ENCODE data around the gene WDR91. TPM values are rescaled to one million over a fixed set of nuclear protein-coding genes. Genes with fewer than 3 reads are reported as not detected.

The WDR91 gene
- total RNA-seq, 1 donor from 2014 or later = 6.8 TPM

GRCh38 chr7:135201350-135201749 is 10.0 kb downstream of the WDR91 start:
- peaks cover 40 to 77% (median 64%) of the 10 kb centered on the region in 3 donors for H3K36me3 ChIP-seq (ENCODE audit: control insufficient read depth in 3 of 3, insufficient read depth in 3 of 3, low read length in 3 of 3)
- H3K4me3 ChIP-seq (ENCODE audit: low read length in 3 of 3) = no peak overlapping the region
- peaks cover 0 to 6% (median 5%) of the 10 kb centered on the region in 3 donors for H3K4me1 ChIP-seq (ENCODE audit: control insufficient read depth in 3 of 3, insufficient read depth in 3 of 3, low read length in 3 of 3)
- H3K9ac ChIP-seq (ENCODE audit: low read depth in 1 of 3, low read length in 3 of 3) = no peak overlapping the region
- H3K27ac ChIP-seq (ENCODE audit: low read depth, low read length) = no peak overlapping the region
- no peaks in the 10 kb centered on the region for H3K27me3 ChIP-seq (ENCODE audit: control insufficient read depth in 3 of 3, insufficient read depth in 3 of 3, low read length in 3 of 3)
- H3K9me3 ChIP-seq (ENCODE audit: control insufficient read depth in 3 of 3, low read length in 3 of 3) = no peaks in the 10 kb centered on the region

DNA sequence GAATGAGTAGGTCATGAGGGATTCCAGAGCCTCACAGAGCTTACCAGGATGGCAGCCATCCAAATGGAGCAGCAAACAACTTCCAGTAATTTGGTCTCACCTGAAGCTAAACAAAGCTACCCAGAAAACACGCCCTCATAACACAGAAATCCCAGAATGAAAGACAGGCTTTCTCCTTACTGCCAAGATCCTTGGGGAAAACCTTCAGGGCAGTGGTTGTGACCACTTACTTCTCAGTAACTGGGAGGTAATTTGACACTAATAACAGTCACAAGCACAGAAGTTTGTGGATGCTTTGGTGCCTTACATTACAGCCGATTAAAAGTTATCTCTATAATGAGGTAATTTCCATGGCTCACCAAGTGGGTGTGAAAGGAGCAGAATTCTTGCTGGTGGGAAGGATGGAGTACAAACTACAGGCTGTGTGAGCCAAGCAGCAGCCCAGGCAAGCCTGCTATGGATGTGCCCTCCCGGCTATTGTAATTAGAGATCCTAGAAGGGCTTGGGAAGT is 10.4 kb downstream of the WDR91 start:
- Histone ChIP-seq H3K9ac (ENCODE audit: low read depth in 1 of 3, low read length in 3 of 3) (no peak overlapping the region), H3K4me1 (ENCODE audit: control insufficient read depth in 3 of 3, insufficient read depth in 3 of 3, low read length in 3 of 3) (peaks cover 0 to 6% (median 5%) of the 10 kb centered on the region in 3 donors), H3K27me3 (ENCODE audit: control insufficient read depth in 3 of 3, insufficient read depth in 3 of 3, low read length in 3 of 3) (no peaks in the 10 kb centered on the region), H3K36me3 (ENCODE audit: control insufficient read depth in 3 of 3, insufficient read depth in 3 of 3, low read length in 3 of 3) (peaks cover 43 to 79% (median 67%) of the 10 kb centered on the region in 3 donors), H3K4me3 (ENCODE audit: low read length in 3 of 3) (no peak overlapping the region), H3K9me3 (ENCODE audit: control insufficient read depth in 3 of 3, low read length in 3 of 3) (no peaks in the 10 kb centered on the region), H3K27ac (ENCODE audit: low read depth, low read length) (no peak overlapping the region)

GRCh38 chr7:135199439-135199838 is 11.9 kb downstream of the WDR91 start:
- no peak overlapping the region for H3K27ac ChIP-seq (ENCODE audit: low read depth, low read length)
- no peaks in the 10 kb centered on the region for H3K9me3 ChIP-seq (ENCODE audit: control insufficient read depth in 3 of 3, low read length in 3 of 3)
- H3K27me3 ChIP-seq (ENCODE audit: control insufficient read depth in 3 of 3, insufficient read depth in 3 of 3, low read length in 3 of 3) = no peaks in the 10 kb centered on the region
- no peak overlapping the region for H3K9ac ChIP-seq (ENCODE audit: low read depth in 1 of 3, low read length in 3 of 3)
- H3K36me3 ChIP-seq (ENCODE audit: control insufficient read depth in 3 of 3, insufficient read depth in 3 of 3, low read length in 3 of 3) = peaks cover 44 to 77% (median 69%) of the 10 kb centered on the region in 3 donors
- peaks cover 0 to 6% (median 5%) of the 10 kb centered on the region in 3 donors for H3K4me1 ChIP-seq (ENCODE audit: control insufficient read depth in 3 of 3, insufficient read depth in 3 of 3, low read length in 3 of 3)
- H3K4me3 ChIP-seq (ENCODE audit: low read length in 3 of 3) = no peak overlapping the region

- H3K27ac ChIP-seq (ENCODE audit: low read depth, low read length) = no peak overlapping the region
- H3K9ac ChIP-seq (ENCODE audit: low read depth in 1 of 3, low read length in 3 of 3) = no peak overlapping the region
- peaks cover 47 to 76% (median 71%) of the 10 kb centered on the region in 3 donors for H3K36me3 ChIP-seq (ENCODE audit: control insufficient read depth in 3 of 3, insufficient read depth in 3 of 3, low read length in 3 of 3)
- peaks cover 0 to 6% (median 5%) of the 10 kb centered on the region in 3 donors for H3K4me1 ChIP-seq (ENCODE audit: control insufficient read depth in 3 of 3, insufficient read depth in 3 of 3, low read length in 3 of 3)
- H3K9me3 ChIP-seq (ENCODE audit: control insufficient read depth in 3 of 3, low read length in 3 of 3) = no peaks in the 10 kb centered on the region
- H3K4me3 ChIP-seq (ENCODE audit: low read length in 3 of 3) = no peak overlapping the region
- H3K27me3 ChIP-seq (ENCODE audit: control insufficient read depth in 3 of 3, insufficient read depth in 3 of 3, low read length in 3 of 3) = no peaks in the 10 kb centered on the region
Measured at GRCh38 chr7:135197906-135198655, 13.2 kb downstream of the WDR91 start.

DNA sequence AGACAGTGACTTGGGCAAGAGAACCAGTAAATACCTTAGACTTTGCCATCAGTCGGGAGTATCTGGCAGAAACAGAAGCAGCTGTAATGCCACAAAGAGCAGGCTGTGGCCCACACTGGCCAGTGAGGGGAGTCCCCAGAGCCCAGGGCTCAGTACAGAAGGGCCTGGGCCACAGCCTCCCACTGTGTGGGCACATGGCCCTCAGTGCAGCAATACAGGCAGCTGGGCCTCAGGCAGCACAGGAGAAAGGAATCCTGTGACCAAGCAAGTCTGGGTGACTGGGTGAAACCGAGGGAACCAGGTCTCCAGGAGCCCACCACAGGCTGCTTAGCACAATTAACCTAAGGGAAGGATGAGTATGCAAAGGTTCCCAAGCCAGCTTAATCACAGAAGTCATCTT is 14.0 kb downstream of the WDR91 start:
- Histone ChIP-seq H3K27me3 (ENCODE audit: control insufficient read depth in 3 of 3, insufficient read depth in 3 of 3, low read length in 3 of 3) (no peaks in the 10 kb centered on the region), H3K9ac (ENCODE audit: low read depth in 1 of 3, low read length in 3 of 3) (no peak overlapping the region), H3K4me3 (ENCODE audit: low read length in 3 of 3) (no peak overlapping the region), H3K4me1 (ENCODE audit: control insufficient read depth in 3 of 3, insufficient read depth in 3 of 3, low read length in 3 of 3) (peaks cover 0 to 6% (median 5%) of the 10 kb centered on the region in 3 donors), H3K27ac (ENCODE audit: low read depth, low read length) (no peak overlapping the region), H3K9me3 (ENCODE audit: control insufficient read depth in 3 of 3, low read length in 3 of 3) (no peaks in the 10 kb centered on the region), H3K36me3 (ENCODE audit: control insufficient read depth in 3 of 3, insufficient read depth in 3 of 3, low read length in 3 of 3) (peaks cover 50 to 77% (median 71%) of the 10 kb centered on the region in 3 donors)

DNA sequence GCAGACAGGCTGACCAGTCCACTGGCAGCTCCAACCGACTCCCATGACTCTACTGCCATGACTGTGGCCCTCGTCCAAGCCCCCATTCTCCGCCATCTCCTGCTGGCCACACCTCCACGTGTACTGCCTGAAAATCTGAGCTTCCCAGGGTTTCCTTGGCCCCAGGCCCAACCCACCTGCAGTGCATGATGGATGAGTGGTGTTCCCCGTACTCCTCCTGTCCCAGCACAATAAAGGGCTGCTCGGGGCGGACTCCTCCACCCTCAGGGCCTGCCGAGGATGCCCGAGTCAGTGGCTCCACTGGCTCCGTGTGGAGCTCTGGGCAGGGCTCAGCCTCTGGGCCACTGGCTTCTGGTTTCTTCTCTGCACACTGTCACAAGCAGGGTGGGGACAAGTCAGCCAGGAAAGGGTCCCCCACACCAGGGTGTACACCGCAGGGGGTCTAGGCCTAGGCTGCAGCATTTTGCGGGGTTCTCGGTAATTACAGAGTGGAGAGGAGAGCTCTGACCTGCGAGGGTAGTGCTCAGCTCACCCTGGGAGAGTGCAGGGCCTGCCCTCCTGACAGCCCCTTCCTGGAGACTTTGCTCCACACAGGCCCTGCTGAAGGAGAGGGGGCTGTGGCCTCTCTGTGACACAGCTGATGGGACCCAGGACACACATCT is 15.2 kb downstream of the WDR91 start:
- Histone ChIP-seq H3K27ac (ENCODE audit: low read depth, low read length) (no peak overlapping the region), H3K9me3 (ENCODE audit: control insufficient read depth in 3 of 3, low read length in 3 of 3) (no peaks in the 10 kb centered on the region), H3K9ac (ENCODE audit: low read depth in 1 of 3, low read length in 3 of 3) (no peak overlapping the region), H3K4me3 (ENCODE audit: low read length in 3 of 3) (no peak overlapping the region), H3K36me3 (ENCODE audit: control insufficient read depth in 3 of 3, insufficient read depth in 3 of 3, low read length in 3 of 3) (peaks cover 52 to 76% (median 69%) of the 10 kb centered on the region in 3 donors), H3K27me3 (ENCODE audit: control insufficient read depth in 3 of 3, insufficient read depth in 3 of 3, low read length in 3 of 3) (no peaks in the 10 kb centered on the region), H3K4me1 (ENCODE audit: control insufficient read depth in 3 of 3, insufficient read depth in 3 of 3, low read length in 3 of 3) (peaks cover 0 to 6% (median 5%) of the 10 kb centered on the region in 3 donors)

DNA sequence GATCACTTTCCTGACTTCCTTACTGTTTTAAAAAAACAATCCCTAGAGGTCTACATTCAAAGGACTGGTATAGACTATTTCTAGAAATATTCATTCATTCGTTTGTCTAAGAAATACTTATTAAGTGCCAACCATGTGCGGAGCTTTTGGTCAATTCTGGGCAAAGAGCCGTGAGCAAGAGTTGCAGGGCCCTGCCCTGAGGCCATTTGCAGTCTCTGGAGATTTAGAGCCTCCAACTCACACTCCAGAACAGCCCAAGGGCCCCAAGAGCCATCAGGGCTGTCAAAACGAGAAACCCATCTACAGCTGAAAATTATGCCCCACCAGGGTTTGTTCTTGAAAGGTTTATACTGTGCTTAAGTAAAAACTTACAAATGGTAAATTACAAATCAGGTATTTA is 16.2 kb downstream of the WDR91 start:
- Histone ChIP-seq H3K27me3 (ENCODE audit: control insufficient read depth in 3 of 3, insufficient read depth in 3 of 3, low read length in 3 of 3) (no peaks in the 10 kb centered on the region), H3K36me3 (ENCODE audit: control insufficient read depth in 3 of 3, insufficient read depth in 3 of 3, low read length in 3 of 3) (peaks cover 52 to 77% (median 75%) of the 10 kb centered on the region in 3 donors)

GRCh38 chr7:135194494-135195095 is 16.7 kb downstream of the WDR91 start:
- H3K36me3 ChIP-seq (ENCODE audit: control insufficient read depth in 3 of 3, insufficient read depth in 3 of 3, low read length in 3 of 3) = peaks cover 50 to 76% (median 75%) of the 10 kb centered on the region in 3 donors
- peaks cover 0 to 1% (median 0%) of the 10 kb centered on the region in 3 donors for H3K4me1 ChIP-seq (ENCODE audit: control insufficient read depth in 3 of 3, insufficient read depth in 3 of 3, low read length in 3 of 3)
- H3K27ac ChIP-seq (ENCODE audit: low read depth, low read length) = no peak overlapping the region
- H3K27me3 ChIP-seq (ENCODE audit: control insufficient read depth in 3 of 3, insufficient read depth in 3 of 3, low read length in 3 of 3) = no peaks in the 10 kb centered on the region
- no peak overlapping the region for H3K9ac ChIP-seq (ENCODE audit: low read depth in 1 of 3, low read length in 3 of 3)
- no peaks in the 10 kb centered on the region for H3K9me3 ChIP-seq (ENCODE audit: control insufficient read depth in 3 of 3, low read length in 3 of 3)
- H3K4me3 ChIP-seq (ENCODE audit: low read length in 3 of 3) = no peak overlapping the region

More for the DNA sequence above, 16.2 kb downstream of the WDR91 start:
- no peaks in the 10 kb centered on the region for H3K4me1 ChIP-seq (ENCODE audit: control insufficient read depth in 3 of 3, insufficient read depth in 3 of 3, low read length in 3 of 3)
- H3K27ac ChIP-seq (ENCODE audit: low read depth, low read length) = no peak overlapping the region
- H3K9me3 ChIP-seq (ENCODE audit: control insufficient read depth in 3 of 3, low read length in 3 of 3) = no peaks in the 10 kb centered on the region
- H3K4me3 ChIP-seq (ENCODE audit: low read length in 3 of 3) = no peak overlapping the region
- no peak overlapping the region for H3K9ac ChIP-seq (ENCODE audit: low read depth in 1 of 3, low read length in 3 of 3)

DNA sequence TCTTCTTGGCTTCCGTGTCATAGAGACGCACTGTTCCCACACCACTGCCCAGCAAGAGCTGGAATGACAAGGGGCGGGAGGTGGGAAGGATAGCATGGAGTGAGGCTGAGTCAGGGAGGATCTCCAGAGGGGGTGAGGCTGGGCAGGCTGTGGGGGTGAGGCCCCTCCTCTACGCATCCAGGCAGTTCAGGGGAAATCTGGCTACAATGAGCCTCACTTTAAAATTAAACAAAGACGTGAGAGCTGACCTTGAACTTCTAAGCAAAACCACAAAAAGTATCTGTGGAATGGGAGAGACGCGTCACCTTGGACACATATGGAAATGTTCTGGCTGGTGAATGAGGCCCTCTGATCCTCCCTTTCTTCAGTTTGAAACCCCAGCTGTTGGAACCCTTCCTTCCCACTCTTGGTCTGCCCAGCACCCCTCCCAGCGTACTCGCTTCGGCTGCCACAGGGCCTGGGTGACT is 17.7 kb downstream of the WDR91 start:
- H3K36me3 ChIP-seq (ENCODE audit: control insufficient read depth in 3 of 3, insufficient read depth in 3 of 3, low read length in 3 of 3) = peaks cover 49 to 79% (median 77%) of the 10 kb centered on the region in 3 donors
- no peaks in the 10 kb centered on the region for H3K27me3 ChIP-seq (ENCODE audit: control insufficient read depth in 3 of 3, insufficient read depth in 3 of 3, low read length in 3 of 3)
- H3K4me1 ChIP-seq (ENCODE audit: control insufficient read depth in 3 of 3, insufficient read depth in 3 of 3, low read length in 3 of 3) = peaks cover 0 to 6% (median 5%) of the 10 kb centered on the region in 3 donors
- H3K9ac ChIP-seq (ENCODE audit: low read depth in 1 of 3, low read length in 3 of 3) = no peak overlapping the region
- no peak overlapping the region for H3K27ac ChIP-seq (ENCODE audit: low read depth, low read length)
- no peak overlapping the region for H3K4me3 ChIP-seq (ENCODE audit: low read length in 3 of 3)
- no peaks in the 10 kb centered on the region for H3K9me3 ChIP-seq (ENCODE audit: control insufficient read depth in 3 of 3, low read length in 3 of 3)

Measured in skeletal muscle tissue (tissue), 4 donors.